T-helper 17 cell (primary cell): Measurements from ENCODE around the gene UBR3. TPM values are rescaled to one million over a fixed set of nuclear protein-coding genes. Genes with fewer than 3 reads are reported as not detected.

Experiments
- ATAC-seq: fragments of 150-1000 bp; cut with Tn5 transposase; 2 replicates; pipeline ENCODE4 v1.10.0; 2021; ENCODE audit warnings: mild to moderate bottlenecking, moderate library complexity
- DNase-seq, 3 donors: peaks; one replicate each; pipeline versions ENCODE4 v3.0.0 to v3.0.0-alpha.2; 2020 to 2021
- H3K9me3 ChIP-seq: one replicate; pipeline ENCODE4 v1.7.0; 2013; ENCODE audit warnings: low read length, mild to moderate bottlenecking; ENCODE audit not compliant: control insufficient read depth, poor library complexity, severe bottlenecking
- H3K27ac Mint-ChIP-seq: one replicate; pipeline ENCODE4 v1.8.0; 2022; ENCODE audit warnings: mild to moderate bottlenecking, moderate library complexity, mixed read lengths
- H3K27me3 Mint-ChIP-seq: one replicate; pipeline ENCODE4 v1.8.0; 2022; ENCODE audit warnings: mixed read lengths
- H3K36me3 Mint-ChIP-seq: one replicate; pipeline ENCODE4 v1.8.0; 2022; ENCODE audit warnings: low read depth, mixed read lengths
- H3K4me1 Mint-ChIP-seq: one replicate; pipeline ENCODE4 v1.8.0; 2022; ENCODE audit warnings: mild to moderate bottlenecking, mixed read lengths
- H3K4me3 Mint-ChIP-seq: one replicate; pipeline ENCODE4 v1.8.0; 2022; ENCODE audit warnings: mild to moderate bottlenecking, moderate library complexity, mixed read lengths
- total RNA-seq, 4 donors: library from RNA in 2 of 4; stranded (reverse) in 2 of 4; gene quantifications; one replicate each; pipeline ENCODE4 v1.2.3 and lab custom pipeline; 2022 to 2026

UBR3 gene
- total RNA-seq, 2 donors from 2014 or later = 33.6 to 34.9 TPM

DNA sequence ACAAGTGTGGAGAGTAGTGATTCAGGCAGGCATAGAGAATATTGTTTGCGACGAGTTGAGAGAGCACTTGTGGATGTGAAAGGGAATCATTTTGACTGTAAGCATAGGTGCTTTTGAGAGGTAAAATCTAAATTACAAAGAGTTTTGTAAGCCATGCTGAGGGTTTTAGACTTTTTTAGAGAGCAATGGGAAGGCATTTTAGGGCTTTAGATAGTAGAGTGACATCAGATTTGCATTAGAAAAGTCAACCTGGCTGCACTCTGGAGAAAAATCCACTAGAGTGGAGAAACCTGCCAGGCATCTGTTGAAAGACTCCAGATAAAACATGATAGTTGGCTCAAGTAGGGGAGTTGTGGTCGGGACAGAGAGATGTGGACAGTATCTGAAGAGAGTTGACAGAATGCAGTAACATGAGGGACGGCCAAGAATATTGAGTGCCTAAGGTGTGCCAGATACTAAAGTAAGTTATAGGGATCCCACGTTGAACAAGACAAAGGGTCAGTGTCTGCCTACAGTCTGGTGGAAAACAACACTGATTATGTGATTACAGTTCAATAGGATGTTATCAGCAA lies 258.9 kb downstream of the UBR3 start:
- DNase-seq (no peak), ATAC-seq (no peak)
- no peaks in the 10 kb centered on the region for H3K9me3 ChIP-seq
- Mint-ChIP-seq H3K27ac (no peak overlapping the region), H3K4me3 (no peak overlapping the region), H3K27me3 (no peaks in the 10 kb centered on the region), H3K4me1 (no peaks in the 10 kb centered on the region), H3K36me3 (no peaks in the 10 kb centered on the region)

DNA sequence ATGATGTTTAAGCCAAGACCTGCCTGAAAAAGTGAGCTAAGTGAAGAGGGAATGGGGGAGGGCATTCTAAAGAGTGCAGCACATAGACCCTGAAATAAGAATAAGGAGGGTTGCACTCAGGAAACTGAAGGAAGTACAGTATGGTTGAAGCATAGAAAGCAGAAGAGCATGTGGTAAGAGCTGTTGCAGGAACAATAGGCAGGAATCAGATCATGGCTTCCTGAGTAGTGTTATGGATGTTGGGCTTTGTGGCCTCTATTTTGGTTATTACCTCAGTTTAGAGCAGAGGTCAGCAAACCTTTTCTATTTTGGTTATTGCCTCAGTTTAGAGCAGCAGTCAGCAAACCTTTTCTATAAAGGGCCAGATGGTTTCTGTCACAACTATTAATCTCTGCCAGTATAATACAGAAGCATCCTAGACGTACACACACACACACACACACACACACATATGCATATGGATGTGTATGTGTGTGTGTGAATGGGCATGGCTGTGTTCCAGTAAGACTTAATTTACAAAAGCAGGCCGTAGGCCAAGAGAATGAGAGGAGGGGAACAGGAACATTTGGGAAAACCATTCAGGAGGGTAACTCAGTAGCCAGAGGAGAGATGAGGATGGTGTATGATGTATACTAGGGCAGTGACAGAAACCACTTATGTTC lies 259.6 kb downstream of the UBR3 start:
- Mint-ChIP-seq H3K4me1 (no peaks in the 10 kb centered on the region), H3K36me3 (no peaks in the 10 kb centered on the region), H3K27ac (no peak overlapping the region), H3K4me3 (no peak overlapping the region), H3K27me3 (no peaks in the 10 kb centered on the region)
- ATAC-seq (no peak), DNase-seq (no peak)
- H3K9me3 ChIP-seq = no peaks in the 10 kb centered on the region

DNA sequence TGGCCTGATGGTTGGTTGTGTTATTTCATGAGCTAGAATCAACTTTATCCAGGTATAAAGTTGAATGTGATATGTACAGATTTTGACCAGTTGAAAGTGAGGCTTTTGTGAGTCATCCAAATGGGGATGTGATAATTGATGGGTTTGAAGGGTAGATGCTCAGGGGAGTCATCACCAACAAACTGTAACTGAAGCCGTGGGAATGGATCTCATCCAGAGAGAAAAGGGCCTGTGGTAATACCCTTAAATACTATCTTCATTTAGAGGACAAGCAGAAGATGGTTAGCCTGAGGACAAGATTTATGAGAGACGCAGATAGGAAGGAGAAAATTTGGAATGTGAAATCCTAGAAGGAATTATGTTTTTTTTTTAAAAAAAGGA lies 260.1 kb downstream of the UBR3 start:
- ATAC-seq (no peak), DNase-seq (no peak)
- Mint-ChIP-seq H3K27me3 (no peaks in the 10 kb centered on the region), H3K27ac (no peak overlapping the region), H3K4me3 (no peak overlapping the region), H3K4me1 (no peaks in the 10 kb centered on the region), H3K36me3 (no peaks in the 10 kb centered on the region)
- no peaks in the 10 kb centered on the region for H3K9me3 ChIP-seq

DNA sequence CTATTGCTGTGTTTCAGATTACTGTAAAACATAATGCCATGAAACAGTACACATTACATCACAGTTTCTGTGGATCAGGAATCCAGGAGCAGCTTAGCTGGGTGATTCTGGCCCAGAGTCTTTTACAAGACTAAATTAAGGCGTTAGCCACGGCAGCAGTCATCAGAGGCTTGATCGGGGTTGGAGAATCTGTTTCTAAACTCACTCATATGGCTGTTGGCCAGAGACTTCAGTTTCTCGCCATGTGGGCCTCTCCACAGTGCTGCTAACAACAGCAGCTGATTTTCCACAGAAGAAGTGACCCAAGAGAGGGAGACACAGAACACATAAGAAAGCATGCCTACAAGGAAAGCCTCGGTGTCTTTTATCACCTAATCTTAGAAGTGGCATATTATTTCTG lies 261.5 kb downstream of the UBR3 start:
- DNase-seq = no peak

DNA sequence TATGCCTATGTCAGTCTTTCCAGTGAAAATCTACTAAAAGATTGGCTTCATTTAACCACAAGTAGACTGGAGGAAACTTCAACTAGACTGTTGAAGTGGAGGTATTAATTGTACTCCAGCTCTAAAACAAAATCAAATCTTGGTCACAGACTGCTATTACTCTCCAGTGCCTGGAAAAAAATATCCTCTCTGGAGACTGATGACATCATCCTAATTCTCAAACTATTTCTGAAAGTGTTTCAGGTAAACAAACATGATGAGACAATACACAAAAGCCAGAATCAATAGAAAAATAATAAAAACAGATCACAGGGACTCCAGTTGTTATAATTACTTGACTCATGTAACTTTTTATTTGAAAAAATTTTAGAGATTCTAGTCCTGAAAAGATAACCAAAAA lies 263.0 kb downstream of the UBR3 start:
- no peaks in the 10 kb centered on the region for H3K36me3 Mint-ChIP-seq
- no peak for ATAC-seq
- DNase-seq = no peak
- H3K4me1 Mint-ChIP-seq = no peaks in the 10 kb centered on the region
- H3K27ac Mint-ChIP-seq = no peak overlapping the region
- no peaks in the 10 kb centered on the region for H3K9me3 ChIP-seq
- H3K4me3 Mint-ChIP-seq = no peak overlapping the region
- H3K27me3 Mint-ChIP-seq = no peaks in the 10 kb centered on the region

More for the DNA sequence above, 261.5 kb downstream of the UBR3 start:
- Mint-ChIP-seq H3K4me1 (no peaks in the 10 kb centered on the region), H3K27ac (no peak overlapping the region), H3K36me3 (no peaks in the 10 kb centered on the region), H3K27me3 (no peaks in the 10 kb centered on the region), H3K4me3 (no peak overlapping the region)
- no peaks in the 10 kb centered on the region for H3K9me3 ChIP-seq
- ATAC-seq = no peak

DNA sequence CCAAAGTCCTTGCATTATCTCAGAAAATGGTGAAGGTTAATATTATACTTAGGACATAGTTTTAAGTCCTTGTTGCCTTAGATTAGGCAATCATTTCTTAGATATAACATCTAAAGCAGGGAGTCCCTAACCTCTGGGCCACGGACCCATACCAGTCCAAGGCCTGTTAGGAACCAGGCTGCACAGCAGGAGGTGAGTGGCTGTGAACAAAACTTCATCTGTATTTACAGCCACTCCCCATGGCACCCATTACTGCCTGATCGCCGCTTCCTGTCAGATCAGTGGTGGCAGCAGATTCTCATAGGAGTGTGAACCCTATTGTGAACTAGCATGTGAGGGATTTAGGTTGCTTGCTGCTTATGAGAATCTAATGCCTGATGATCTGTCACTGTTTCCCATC lies 264.2 kb downstream of the UBR3 start:
- DNase-seq (no peak), ATAC-seq (no peak)
- no peaks in the 10 kb centered on the region for H3K27me3 Mint-ChIP-seq
- no peak overlapping the region for H3K27ac Mint-ChIP-seq
- no peak overlapping the region for H3K4me3 Mint-ChIP-seq
- H3K4me1 Mint-ChIP-seq = no peaks in the 10 kb centered on the region
- no peaks in the 10 kb centered on the region for H3K9me3 ChIP-seq
- H3K36me3 Mint-ChIP-seq = no peaks in the 10 kb centered on the region

DNA sequence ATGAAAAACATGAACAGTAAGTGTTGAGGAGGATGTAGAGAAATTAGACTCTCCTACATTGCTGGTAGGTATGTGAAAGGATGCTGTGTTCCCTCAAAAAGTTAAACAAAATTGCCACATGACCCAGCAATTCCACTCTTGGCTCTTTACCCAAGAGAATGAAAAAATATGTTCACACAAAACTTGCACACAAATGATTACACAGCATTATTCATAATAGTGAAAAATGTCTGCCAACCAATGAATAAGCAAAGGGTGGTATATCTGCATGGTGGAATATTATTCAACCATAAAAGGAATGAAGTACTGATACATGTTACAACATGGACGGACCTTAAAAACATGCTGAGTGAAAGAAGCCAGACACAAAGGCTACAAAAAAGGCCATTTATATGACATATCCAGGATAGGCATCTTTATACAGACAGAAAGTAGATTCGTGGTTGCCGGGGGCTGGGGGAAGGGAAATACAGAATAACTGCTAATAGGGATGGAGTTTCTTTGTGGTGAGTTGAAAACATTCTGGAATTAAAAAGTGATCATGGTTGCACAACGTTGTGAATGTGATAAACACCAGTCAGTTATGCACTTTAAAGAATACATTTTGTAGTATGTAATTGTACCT lies 265.3 kb downstream of the UBR3 start:
- Mint-ChIP-seq H3K4me1 (no peaks in the 10 kb centered on the region), H3K4me3 (no peak overlapping the region), H3K27ac (no peak overlapping the region), H3K36me3 (no peaks in the 10 kb centered on the region), H3K27me3 (no peaks in the 10 kb centered on the region)
- DNase-seq = no peak
- ATAC-seq = no peak
- H3K9me3 ChIP-seq = no peaks in the 10 kb centered on the region

DNA sequence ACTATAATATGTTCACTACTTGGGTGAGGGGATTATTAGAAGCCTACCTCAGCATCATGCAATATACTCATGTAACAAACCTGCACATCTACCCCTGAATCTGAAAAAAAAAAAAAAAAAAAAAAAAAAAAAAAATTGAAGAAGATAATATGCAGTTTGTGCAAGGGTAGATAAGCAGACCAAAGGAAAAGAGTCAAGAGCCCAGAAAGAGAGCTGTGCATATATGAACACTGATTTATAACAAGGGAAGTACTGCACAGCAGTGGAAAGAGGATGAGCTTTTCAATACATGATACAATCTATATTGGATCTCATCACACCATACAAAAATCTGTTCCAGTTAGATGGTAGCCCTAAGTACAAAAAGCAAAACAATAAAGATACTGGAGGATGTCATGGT lies 268.1 kb downstream of the UBR3 start:
- ATAC-seq (no peak), DNase-seq (no peak)
- H3K9me3 ChIP-seq = no peaks in the 10 kb centered on the region
- Mint-ChIP-seq H3K27me3 (no peaks in the 10 kb centered on the region), H3K36me3 (no peaks in the 10 kb centered on the region), H3K27ac (no peak overlapping the region), H3K4me1 (no peaks in the 10 kb centered on the region), H3K4me3 (no peak overlapping the region)

DNA sequence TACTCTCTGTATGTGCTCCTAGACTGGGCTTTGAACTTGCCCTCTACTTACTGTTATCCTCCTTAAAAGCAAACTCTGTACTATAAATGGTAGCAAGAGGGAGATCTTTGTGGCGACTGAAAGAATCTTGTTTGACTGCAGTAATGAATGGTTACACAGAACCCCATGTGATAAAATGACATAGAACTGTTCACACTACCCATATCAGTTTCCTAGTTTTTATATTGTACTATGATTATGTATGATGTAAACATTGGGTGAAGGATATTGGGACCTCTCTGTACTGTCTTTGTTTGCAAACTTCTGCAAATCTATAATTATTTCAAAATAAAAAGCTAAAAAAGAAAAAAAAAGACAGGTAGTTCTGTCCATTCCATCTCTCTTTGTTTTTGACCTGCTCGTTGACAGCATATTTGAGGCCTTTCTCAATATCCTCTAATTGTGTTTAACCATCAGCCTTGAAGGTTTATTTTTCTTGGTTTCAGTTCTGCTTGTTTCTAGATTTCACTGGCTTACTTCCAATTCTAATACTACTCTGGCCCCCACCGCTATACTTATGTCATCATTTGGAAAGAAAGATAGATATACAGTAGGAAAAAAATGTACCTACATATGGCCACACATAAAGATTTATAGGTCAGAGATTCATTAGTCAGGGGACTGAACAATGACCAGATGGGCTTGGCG lies 271.5 kb downstream of the UBR3 start:
- no peak overlapping the region for H3K27ac Mint-ChIP-seq
- no peak for DNase-seq

DNA sequence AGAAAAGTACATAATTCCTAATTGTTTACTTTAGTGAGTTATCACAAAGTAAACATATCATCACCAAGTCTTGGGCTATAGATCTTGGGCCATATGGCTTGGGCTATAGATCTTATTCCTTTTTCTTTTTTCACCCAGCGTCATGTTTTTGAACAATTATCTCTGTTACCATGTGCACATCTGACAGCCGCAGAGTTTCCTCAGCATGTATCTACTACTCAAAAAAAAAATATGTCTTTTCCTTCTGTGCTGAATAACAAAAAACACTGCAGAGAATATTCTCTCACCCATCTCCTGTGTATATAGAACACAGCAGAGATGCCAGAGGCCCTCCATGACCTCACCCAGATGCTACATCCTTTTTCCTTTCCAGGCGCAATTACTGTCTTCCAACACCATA lies 274.5 kb downstream of the UBR3 start:
- H3K36me3 Mint-ChIP-seq = no peaks in the 10 kb centered on the region
- no peak overlapping the region for H3K27ac Mint-ChIP-seq
- H3K4me3 Mint-ChIP-seq = no peak overlapping the region
- no peaks in the 10 kb centered on the region for H3K27me3 Mint-ChIP-seq
- no peaks in the 10 kb centered on the region for H3K9me3 ChIP-seq
- H3K4me1 Mint-ChIP-seq = no peaks in the 10 kb centered on the region
- DNase-seq (no peak), ATAC-seq (no peak)

More for the DNA sequence above, 271.5 kb downstream of the UBR3 start:
- H3K9me3 ChIP-seq = no peaks in the 10 kb centered on the region
- Mint-ChIP-seq H3K4me1 (no peaks in the 10 kb centered on the region), H3K27me3 (no peaks in the 10 kb centered on the region), H3K36me3 (no peaks in the 10 kb centered on the region), H3K4me3 (no peak overlapping the region)
- no peak for ATAC-seq

DNA sequence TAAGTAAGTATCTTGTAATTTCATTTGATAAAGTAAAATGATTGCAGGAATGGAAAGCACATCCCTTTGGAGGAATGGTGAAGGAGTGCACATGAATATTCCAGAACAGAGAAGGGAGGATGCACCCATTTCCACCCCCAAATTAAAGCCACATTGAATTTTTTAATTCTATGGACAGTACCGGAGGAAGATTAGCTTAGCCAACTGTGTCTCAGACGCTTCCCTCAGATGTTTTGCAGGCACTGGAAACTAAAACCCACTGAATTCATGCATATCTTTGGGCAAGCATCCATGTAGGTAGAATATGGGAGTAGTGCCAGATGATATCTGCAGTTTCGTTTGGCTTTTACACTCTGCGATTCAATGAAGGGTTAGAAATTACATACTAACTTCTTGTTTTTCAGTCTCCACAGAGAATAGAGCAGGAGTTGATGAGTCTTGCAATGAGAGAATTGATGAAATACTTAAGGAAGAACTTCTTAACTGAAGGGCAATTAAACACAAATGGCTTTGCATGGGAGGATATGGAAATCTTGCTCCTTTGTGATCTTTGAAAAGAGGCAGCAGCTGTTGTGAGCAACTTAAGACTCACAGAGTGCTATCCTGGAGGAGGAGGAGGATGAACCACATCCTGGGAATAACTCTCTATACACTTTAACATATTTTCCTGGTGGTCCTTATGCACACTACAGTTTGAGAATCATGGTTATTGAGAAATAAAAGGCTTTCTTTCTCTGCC lies 279.0 kb downstream of the UBR3 start:
- no peaks in the 10 kb centered on the region for H3K9me3 ChIP-seq
- Mint-ChIP-seq H3K27me3 (peaks cover 10% of the 10 kb centered on the region), H3K4me3 (no peak overlapping the region), H3K27ac (no peak overlapping the region), H3K4me1 (no peaks in the 10 kb centered on the region), H3K36me3 (no peaks in the 10 kb centered on the region)
- ATAC-seq (no peak), DNase-seq (no peak)

DNA sequence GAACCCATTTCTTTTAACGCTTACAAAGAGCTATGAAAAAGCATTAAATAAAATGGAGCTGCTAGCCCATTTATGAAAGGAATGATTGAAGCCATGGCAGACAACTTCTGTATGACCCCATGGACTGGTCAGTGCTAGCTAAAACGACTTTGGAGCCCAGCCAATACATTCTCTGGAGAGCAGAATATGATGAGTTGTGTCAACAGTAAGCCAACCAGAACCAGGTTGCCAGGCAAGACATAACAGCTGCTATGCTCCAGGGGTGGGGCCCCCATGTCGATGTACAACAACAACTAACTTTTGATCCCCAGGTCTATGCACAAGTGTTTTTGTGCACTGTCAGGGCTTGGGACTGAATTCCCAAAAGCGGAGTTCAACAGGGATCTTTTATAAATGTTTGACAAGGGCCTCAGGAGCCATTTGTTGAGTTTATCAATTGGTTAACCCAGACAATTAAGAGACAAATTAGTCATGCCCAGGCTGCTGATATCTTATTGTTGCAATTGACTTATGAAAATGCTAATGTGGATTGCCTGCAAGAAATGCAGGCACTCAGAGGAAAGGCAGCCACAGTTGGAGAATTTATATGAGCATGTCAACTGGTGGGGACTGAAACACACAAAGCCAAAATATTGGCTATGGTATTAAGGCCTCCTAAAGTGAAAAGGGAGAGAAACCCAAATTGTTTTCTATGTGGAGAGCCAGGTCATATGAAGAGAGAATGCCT lies 286.1 kb downstream of the UBR3 start:
- DNase-seq (no peak), ATAC-seq (no peak)
- no peak overlapping the region for H3K27ac Mint-ChIP-seq
- H3K4me1 Mint-ChIP-seq = no peaks in the 10 kb centered on the region
- no peaks in the 10 kb centered on the region for H3K36me3 Mint-ChIP-seq
- H3K27me3 Mint-ChIP-seq = peaks cover 29% of the 10 kb centered on the region
- no peak overlapping the region for H3K4me3 Mint-ChIP-seq
- H3K9me3 ChIP-seq = no peaks in the 10 kb centered on the region
